CD4-positive, alpha-beta T cell (primary cell): ENCODE data around the gene FBRS. TPM values are rescaled to one million over a fixed set of nuclear protein-coding genes. Genes with fewer than 3 reads are reported as not detected.

ENCODE experiments used
- ATAC-seq: fragments of 200-7000 bp; cut with Tn5 transposase; one replicate; pipeline ENCODE4 v1.10.0; 2022; ENCODE audit warnings: mild to moderate bottlenecking; ENCODE audit not compliant: poor library complexity
- CTCF ChIA-PET: fragments of 350-600 bp; sonication (Branson Sonifier 250); formaldehyde crosslinking; loops from one replicate; lab custom pipeline; 2021; ENCODE audit warnings: antibody characterized with exemption, inconsistent platforms; lab: Charles Lee
- POLR2A ChIA-PET: fragments of 350-600 bp; sonication (Branson Sonifier 250); formaldehyde crosslinking; loops from one replicate; lab custom pipeline; 2021; ENCODE audit warnings: antibody characterized with exemption, inconsistent platforms; lab: Charles Lee
- DNase-seq, 14 experiments: peaks; one replicate each; pipeline ENCODE4 v3.0.0-alpha.2; 2013 to 2020; ENCODE audit warnings: mixed read lengths in 2 of 14
- H3K27ac ChIP-seq, 2 donors: one replicate each; pipeline versions ENCODE4 v1.5.1 to v1.7.0; 2013; ENCODE audit warnings: low read length in 2 of 2, low read depth in 1 of 2, mild to moderate bottlenecking in 1 of 2
- H3K27me3 ChIP-seq, 2 experiments: 1 replicate in 1 of 2; 2 replicates in 1 of 2; pipeline versions ENCODE4 v1.6.1 to v1.7.0; 2013; ENCODE audit warnings: low read length in 2 of 2, control low read depth in 1 of 2, mild to moderate bottlenecking in 1 of 2, moderate library complexity in 1 of 2; ENCODE audit not compliant: insufficient read depth in 2 of 2, control insufficient read depth in 1 of 2
- H3K36me3 ChIP-seq: one replicate; pipeline ENCODE4 v1.6.1; 2013; ENCODE audit warnings: low read length, control low read depth; ENCODE audit not compliant: insufficient read depth
- H3K4me1 ChIP-seq: one replicate; pipeline ENCODE4 v1.6.1; 2013; ENCODE audit warnings: low read length, control low read depth; ENCODE audit not compliant: insufficient read depth
- H3K4me3 ChIP-seq: one replicate; pipeline ENCODE4 v1.5.1; 2013; ENCODE audit warnings: mild to moderate bottlenecking, low read length, moderate library complexity
- H3K9me3 ChIP-seq, 2 experiments: 1 replicate in 1 of 2; 2 replicates in 1 of 2; pipeline versions ENCODE4 v1.6.1 to v1.7.0; 2013; ENCODE audit warnings: low read length in 2 of 2, mild to moderate bottlenecking in 2 of 2, control low read depth in 1 of 2, moderate library complexity in 1 of 2; ENCODE audit not compliant: control insufficient read depth in 1 of 2, insufficient read depth in 1 of 2
- H3K27ac Mint-ChIP-seq: one replicate; pipeline ENCODE4 v1.8.0; 2020; ENCODE audit warnings: mixed read lengths
- H3K27me3 Mint-ChIP-seq: one replicate; pipeline ENCODE4 v1.8.0; 2021; ENCODE audit warnings: mixed read lengths
- H3K36me3 Mint-ChIP-seq: one replicate; pipeline ENCODE4 v1.8.0; 2021; ENCODE audit warnings: low read depth, mixed read lengths
- H3K4me1 Mint-ChIP-seq: one replicate; pipeline ENCODE4 v1.8.0; 2021; ENCODE audit warnings: low read depth, mixed read lengths
- H3K4me3 Mint-ChIP-seq: one replicate; pipeline ENCODE4 v1.8.0; 2020; ENCODE audit warnings: mild to moderate bottlenecking, mixed read lengths
- H3K9me3 Mint-ChIP-seq: one replicate; pipeline ENCODE4 v1.8.0; 2020; ENCODE audit warnings: mixed read lengths
- intact Hi-C, 2 experiments: fragments of 100-400 bp; cut with DNase I in 1 of 2; cut with micrococcal nuclease in 1 of 2; formaldehyde crosslinking; loops; one replicate each; pipeline versions ENCODE4 v1.15.1 to v1.9.0; 2023 to 2025; cut with DNase I, micrococcal nuclease
- total RNA-seq, 174 experiments: library from RNA in 2 of 174; stranded (reverse) in 2 of 174; gene quantifications; one replicate each; pipeline ENCODE4 v1.2.3 and lab custom pipeline; 2021 to 2026
- TF ChIP-seq, protein P1 (sequence below): fragments of 200-600 bp; IDR thresholded peaks from one replicate; pipeline ENCODE4 v1.8.0; 2022; ENCODE audit warnings: antibody characterized with exemption, mild to moderate bottlenecking

The FBRS gene
- total RNA-seq, 2 experiments from 2014 or later = 162 to 163 TPM

DNA sequence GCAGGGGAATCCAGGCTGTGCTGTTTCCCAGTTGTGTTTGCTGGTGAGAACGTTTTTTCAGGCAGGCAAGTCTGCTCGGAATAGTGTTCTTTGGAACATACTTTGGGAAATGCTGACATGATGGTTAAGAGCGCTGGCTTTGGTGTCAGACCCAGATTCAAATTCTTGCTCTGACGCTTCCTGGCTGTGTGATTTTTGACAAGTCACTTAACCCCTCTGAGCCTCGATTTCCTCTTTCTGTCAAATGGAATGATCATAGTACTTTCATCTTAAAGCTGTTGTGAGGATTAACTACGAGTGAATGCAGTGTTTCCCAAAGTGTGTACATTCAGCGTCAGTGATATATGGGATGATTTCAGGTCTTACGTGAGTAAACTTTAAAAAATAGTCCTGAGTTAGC is 4.8 kb downstream of the FBRS start:
- Mint-ChIP-seq H3K9me3 (no peaks in the 10 kb centered on the region), H3K36me3 (peaks cover 78% of the 10 kb centered on the region), H3K27ac (peak overlapping the region; percentile 76), H3K4me1 (peaks cover 36% of the 10 kb centered on the region), H3K27me3 (no peaks in the 10 kb centered on the region), H3K4me3 (no peak overlapping the region)
- CTCF ChIA-PET = interaction anchor here (1.3 kb wide), 1 partner anchor 31 kb away, joined by 4 read pairs; no protein-coding TSS in a partner anchor
- Histone ChIP-seq H3K4me1 (peaks cover 59% of the 10 kb centered on the region), H3K27ac (no peak overlapping the region), H3K9me3 (no peaks in the 10 kb centered on the region), H3K36me3 (peaks cover 72% of the 10 kb centered on the region), H3K27me3 (no peaks in the 10 kb centered on the region), H3K4me3 (no peak overlapping the region)
- TF ChIP-seq, protein P1, sequence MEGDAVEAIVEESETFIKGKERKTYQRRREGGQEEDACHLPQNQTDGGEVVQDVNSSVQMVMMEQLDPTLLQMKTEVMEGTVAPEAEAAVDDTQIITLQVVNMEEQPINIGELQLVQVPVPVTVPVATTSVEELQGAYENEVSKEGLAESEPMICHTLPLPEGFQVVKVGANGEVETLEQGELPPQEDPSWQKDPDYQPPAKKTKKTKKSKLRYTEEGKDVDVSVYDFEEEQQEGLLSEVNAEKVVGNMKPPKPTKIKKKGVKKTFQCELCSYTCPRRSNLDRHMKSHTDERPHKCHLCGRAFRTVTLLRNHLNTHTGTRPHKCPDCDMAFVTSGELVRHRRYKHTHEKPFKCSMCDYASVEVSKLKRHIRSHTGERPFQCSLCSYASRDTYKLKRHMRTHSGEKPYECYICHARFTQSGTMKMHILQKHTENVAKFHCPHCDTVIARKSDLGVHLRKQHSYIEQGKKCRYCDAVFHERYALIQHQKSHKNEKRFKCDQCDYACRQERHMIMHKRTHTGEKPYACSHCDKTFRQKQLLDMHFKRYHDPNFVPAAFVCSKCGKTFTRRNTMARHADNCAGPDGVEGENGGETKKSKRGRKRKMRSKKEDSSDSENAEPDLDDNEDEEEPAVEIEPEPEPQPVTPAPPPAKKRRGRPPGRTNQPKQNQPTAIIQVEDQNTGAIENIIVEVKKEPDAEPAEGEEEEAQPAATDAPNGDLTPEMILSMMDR = no peak
- intact Hi-C loops = no loop called here
- ATAC-seq = no peak
- POLR2A ChIA-PET = no interaction called here
- no peak for DNase-seq

DNA sequence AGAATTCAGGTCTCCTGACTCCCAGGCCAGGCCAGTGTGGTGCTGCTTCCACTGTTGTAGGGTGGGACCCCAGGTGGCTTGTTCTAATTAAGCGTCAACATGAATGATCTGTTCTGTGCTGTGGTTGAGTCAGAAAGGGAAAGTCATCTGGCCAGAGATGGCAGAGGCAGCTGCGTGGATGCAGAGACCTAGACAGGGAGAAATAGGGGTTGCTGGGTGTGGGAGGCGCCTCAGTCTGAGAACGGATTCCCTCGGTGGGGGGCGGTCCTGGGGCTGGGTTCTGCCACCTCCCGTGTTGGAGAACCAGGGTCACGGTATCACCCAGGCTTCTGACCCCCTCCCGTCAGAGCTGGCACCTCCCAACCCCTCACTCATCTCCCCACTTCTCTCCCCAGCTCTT is 5.6 kb downstream of the FBRS start:
- Mint-ChIP-seq H3K9me3 (no peaks in the 10 kb centered on the region), H3K36me3 (peaks cover 74% of the 10 kb centered on the region), H3K27ac (peak overlapping the region; percentile 76), H3K4me1 (peaks cover 34% of the 10 kb centered on the region), H3K4me3 (no peak overlapping the region), H3K27me3 (no peaks in the 10 kb centered on the region)
- Histone ChIP-seq H3K36me3 (peaks cover 80% of the 10 kb centered on the region), H3K27ac (no peak overlapping the region), H3K4me1 (peaks cover 59% of the 10 kb centered on the region), H3K4me3 (no peak overlapping the region), H3K27me3 (no peaks in the 10 kb centered on the region), H3K9me3 (no peaks in the 10 kb centered on the region)
- ATAC-seq (no peak), DNase-seq (no peak)
- ChIA-PET POLR2A (no interaction called here), CTCF (interaction anchor here (1.3 kb wide), 1 partner anchor 30 kb away, joined by 4 read pairs; no protein-coding TSS in a partner anchor)
- TF ChIP-seq, protein P1 = no peak
- intact Hi-C loops = no loop called here

DNA sequence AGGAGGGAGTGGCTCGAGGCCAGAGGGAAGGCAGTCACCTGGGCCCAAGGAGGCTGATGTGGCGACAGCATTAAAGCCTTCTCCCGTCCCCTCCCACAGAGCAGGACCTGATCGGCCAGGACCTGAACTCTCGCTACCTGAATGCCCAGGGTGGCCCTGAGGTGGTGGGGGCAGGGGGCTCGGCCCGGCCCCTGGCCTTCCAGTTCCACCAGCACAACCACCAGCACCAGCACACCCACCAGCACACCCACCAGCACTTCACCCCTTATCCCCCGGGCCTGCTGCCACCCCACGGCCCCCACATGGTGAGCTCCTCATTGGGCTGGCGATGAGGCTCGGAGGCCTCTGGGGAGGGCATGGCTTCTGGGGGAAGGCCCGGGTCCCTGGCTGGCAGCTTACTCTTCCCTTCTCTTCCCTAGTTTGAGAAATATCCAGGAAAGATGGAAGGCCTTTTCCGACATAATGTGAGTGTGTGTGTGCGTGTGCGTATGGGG is 6.4 kb downstream of the FBRS start:
- Mint-ChIP-seq H3K36me3 (peaks cover 72% of the 10 kb centered on the region), H3K4me1 (peaks cover 32% of the 10 kb centered on the region), H3K9me3 (no peaks in the 10 kb centered on the region), H3K4me3 (no peak overlapping the region), H3K27me3 (no peaks in the 10 kb centered on the region), H3K27ac (no peak overlapping the region)
- ChIA-PET POLR2A (no interaction called here), CTCF (interaction anchor here (1.6 kb wide), 1 partner anchor 29 kb away, joined by 7 read pairs; no protein-coding TSS in a partner anchor)
- no peak for ATAC-seq
- intact Hi-C loops = no loop called here
- Histone ChIP-seq H3K4me3 (no peak overlapping the region), H3K36me3 (peaks cover 88% of the 10 kb centered on the region), H3K9me3 (no peaks in the 10 kb centered on the region), H3K4me1 (peaks cover 58% of the 10 kb centered on the region), H3K27ac (peak overlapping the region in 1 of 2 donors; percentile 25), H3K27me3 (no peaks in the 10 kb centered on the region)
- TF ChIP-seq, protein P1 = no peak
- no peak for DNase-seq
